Measurements from ENCODE around the gene BDNF.

GRCh38 chr11:27611390-27611789, 88.9 kb downstream of the BDNF start:
- TF ChIP-seq CTCF (IDR thresholded peaks at IDR 0.05) (no peak), POLR2AphosphoS5 (IDR thresholded peaks at IDR 0.05) (no peak), EP300 (IDR thresholded peaks at IDR 0.05; ENCODE audit: low read depth) (no peak)
